AG04450 (cell line): ENCODE measurements around the gene ADGRG3. TPM values are rescaled to one million over a fixed set of nuclear protein-coding genes. Genes with fewer than 3 reads are reported as not detected.
"Not testable (repeated sequence)": the region's sequence is repeated elsewhere in the genome, so short reads cannot be mapped to it uniquely, and the experiment has no call there.

Experiments
- CTCF ChIA-PET: fragments of 300-600, 350-600 bp; formaldehyde crosslinking; extraction: SDS; loops from one replicate; lab custom pipeline; 2022; ENCODE audit warnings: antibody characterized with exemption, inconsistent platforms; lab: Charles Lee
- POLR2A ChIA-PET: fragments of 350-600 bp; formaldehyde crosslinking; extraction: SDS; loops from one replicate; lab custom pipeline; 2021; ENCODE audit warnings: antibody characterized with exemption, inconsistent platforms; lab: Yijun Ruan, JAX
- DNase-seq: peaks from one replicate; pipeline ENCODE4 v3.0.0-alpha.2; 2011; ENCODE audit warnings: low read depth, low spot score
- H3K27ac ChIP-seq: one replicate; pipeline ENCODE4 v1.5.1; 2012; ENCODE audit warnings: low read depth, low read length, control low read depth
- H3K27me3 ChIP-seq: one replicate; pipeline ENCODE4 v1.6.0; 2012; ENCODE audit warnings: low read length; ENCODE audit not compliant: control insufficient read depth, insufficient read depth
- H3K4me3 ChIP-seq: 2 replicates; pipeline ENCODE4 v1.5.1; 2011; ENCODE audit warnings: mild to moderate bottlenecking, low read depth, low read length, control low read depth
- H3K9me3 ChIP-seq: 2 replicates; pipeline ENCODE4 v1.5.1; 2012; ENCODE audit warnings: low read length; ENCODE audit not compliant: control insufficient read depth, insufficient read depth
- polyA plus RNA-seq: library from polyadenylated mRNA; depleted of rRNA; stranded (reverse); fragments of >200 nt; gene quantifications from 2 replicates; pipeline ENCODE4 v1.2.3, GENCODE V29; 2011
- TF ChIP-seq, protein P1 (sequence below): IDR thresholded peaks from 2 replicates; pipeline ENCODE4 v1.5.1; 2011; ENCODE audit warnings: low read depth, low read length, control low read depth, inconsistent platforms

ADGRG3 gene
- polyA plus RNA-seq, 1 experiment: not detected

DNA sequence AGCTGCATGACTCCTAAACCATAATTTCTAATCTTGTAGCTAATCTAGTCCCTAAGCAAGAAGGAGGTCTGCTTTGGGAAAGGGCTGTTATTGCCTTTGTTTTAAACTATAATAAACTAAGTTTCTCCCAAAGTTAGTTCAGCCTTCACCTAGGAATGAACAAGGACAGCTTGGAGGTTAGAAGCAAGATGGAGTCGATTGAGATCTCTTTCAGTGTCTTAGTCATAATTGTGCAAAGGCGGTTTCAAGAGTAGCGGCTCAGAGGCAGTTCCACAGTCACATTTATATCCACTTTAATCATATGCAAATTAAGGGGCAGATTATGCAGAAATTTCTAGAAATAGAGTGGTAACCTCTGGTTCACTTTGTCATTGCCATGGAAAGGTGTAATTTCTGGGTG lies 43.9 kb downstream of the ADGRG3 start:
- ChIA-PET CTCF (interaction anchor here (0.9 to 2.1 kb wide), 3 partner anchors 81 to 192 kb away, joined by 3 to 4 read pairs (median 3); no protein-coding TSS in a partner anchor), POLR2A (no interaction called here)
- DNase-seq: no peak
- no peaks in the 10 kb centered on the region for H3K9me3 ChIP-seq
- H3K4me3 ChIP-seq: no peak overlapping the region
- H3K27ac ChIP-seq: no peak overlapping the region
- H3K27me3 ChIP-seq: peaks cover 38% of the 10 kb centered on the region
- TF ChIP-seq, protein P1, sequence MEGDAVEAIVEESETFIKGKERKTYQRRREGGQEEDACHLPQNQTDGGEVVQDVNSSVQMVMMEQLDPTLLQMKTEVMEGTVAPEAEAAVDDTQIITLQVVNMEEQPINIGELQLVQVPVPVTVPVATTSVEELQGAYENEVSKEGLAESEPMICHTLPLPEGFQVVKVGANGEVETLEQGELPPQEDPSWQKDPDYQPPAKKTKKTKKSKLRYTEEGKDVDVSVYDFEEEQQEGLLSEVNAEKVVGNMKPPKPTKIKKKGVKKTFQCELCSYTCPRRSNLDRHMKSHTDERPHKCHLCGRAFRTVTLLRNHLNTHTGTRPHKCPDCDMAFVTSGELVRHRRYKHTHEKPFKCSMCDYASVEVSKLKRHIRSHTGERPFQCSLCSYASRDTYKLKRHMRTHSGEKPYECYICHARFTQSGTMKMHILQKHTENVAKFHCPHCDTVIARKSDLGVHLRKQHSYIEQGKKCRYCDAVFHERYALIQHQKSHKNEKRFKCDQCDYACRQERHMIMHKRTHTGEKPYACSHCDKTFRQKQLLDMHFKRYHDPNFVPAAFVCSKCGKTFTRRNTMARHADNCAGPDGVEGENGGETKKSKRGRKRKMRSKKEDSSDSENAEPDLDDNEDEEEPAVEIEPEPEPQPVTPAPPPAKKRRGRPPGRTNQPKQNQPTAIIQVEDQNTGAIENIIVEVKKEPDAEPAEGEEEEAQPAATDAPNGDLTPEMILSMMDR: no peak

DNA sequence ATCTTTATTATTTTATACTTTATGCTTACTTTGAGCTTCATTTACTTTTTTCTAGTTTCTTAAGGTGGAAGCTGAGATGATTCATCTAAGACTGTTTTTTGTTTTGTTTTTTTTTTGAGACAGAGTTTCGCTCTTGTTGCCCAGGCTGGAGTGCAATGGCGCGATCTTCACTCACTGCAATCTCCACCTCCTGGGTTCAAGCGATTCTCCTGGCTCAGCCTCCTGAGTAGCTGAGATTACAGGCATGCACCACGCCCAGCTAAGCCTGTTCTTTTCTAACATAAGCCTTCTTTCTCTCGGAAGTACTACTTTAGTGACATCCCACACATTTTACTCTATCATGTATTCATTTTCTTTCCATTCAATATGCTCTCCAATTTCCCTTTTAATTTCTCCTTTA lies 44.5 kb downstream of the ADGRG3 start:
- POLR2A ChIA-PET, H3K9me3 ChIP-seq: not testable (repeated sequence)
- CTCF ChIA-PET: interaction anchor here (0.9 to 2.1 kb wide), 3 partner anchors 82 to 192 kb away, joined by 3 to 4 read pairs (median 3); no protein-coding TSS in a partner anchor

GRCh38 chr16:57713596-57713995 lies 45.5 kb downstream of the ADGRG3 start:
- Histone ChIP-seq H3K27me3 (peaks cover 37% of the 10 kb centered on the region), H3K27ac (no peak overlapping the region), H3K4me3 (no peak overlapping the region), H3K9me3 (no peaks in the 10 kb centered on the region)
- TF ChIP-seq, protein P1: no peak
- ChIA-PET CTCF (interaction anchor here (0.5 to 2.1 kb wide), 3 partner anchors 138 to 293 kb away, joined by 3 to 4 read pairs (median 3); no protein-coding TSS in a partner anchor), POLR2A (no interaction called here)
- DNase-seq: no peak

More for the DNA sequence above, 44.5 kb downstream of the ADGRG3 start:
- not testable (repeated sequence) for DNase-seq, H3K4me3 ChIP-seq, H3K27ac ChIP-seq
- H3K27me3 ChIP-seq: peaks cover 35% of the 10 kb centered on the region

- no peak for DNase-seq
- ChIA-PET CTCF (no interaction called here), POLR2A (no interaction called here)
- H3K27me3 ChIP-seq: peaks cover 36% of the 10 kb centered on the region
- H3K27ac ChIP-seq: no peak overlapping the region
- H3K4me3 ChIP-seq: no peak overlapping the region
- TF ChIP-seq, protein P1: no peak
- no peaks in the 10 kb centered on the region for H3K9me3 ChIP-seq
Observed at GRCh38 chr16:57714047-57714446, 45.9 kb downstream of the ADGRG3 start.

DNA sequence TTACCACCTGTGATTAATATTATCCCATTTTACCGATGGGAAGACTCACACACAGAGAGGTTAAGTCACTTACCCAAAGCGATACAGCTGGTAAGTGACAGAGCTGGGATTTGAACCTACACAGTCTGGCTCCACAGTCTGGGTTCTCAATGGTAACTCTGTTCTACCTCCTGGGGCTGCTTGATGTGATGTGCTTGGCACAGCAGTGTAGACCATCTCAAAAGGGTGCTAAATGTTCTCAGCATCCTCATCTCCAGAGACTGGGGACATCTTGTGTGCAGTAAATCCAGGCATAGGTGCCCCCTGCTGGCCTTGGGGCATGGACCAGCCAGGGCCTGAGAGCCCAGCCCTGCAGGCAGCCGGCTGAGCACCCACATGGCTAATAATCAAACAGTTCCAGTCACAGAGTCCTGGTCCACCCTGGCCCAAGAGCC lies 52.1 kb downstream of the ADGRG3 start:
- TF ChIP-seq, protein P1: peak; percentile 78
- DNase-seq: peak; percentile 20
- Histone ChIP-seq H3K9me3 (no peaks in the 10 kb centered on the region), H3K27me3 (peaks cover 4% of the 10 kb centered on the region), H3K4me3 (no peak overlapping the region), H3K27ac (no peak overlapping the region)
- CTCF ChIA-PET: interaction anchor here (0.9 to 3.1 kb wide), 3 partner anchors 79 to 144 kb away, joined by 3 to 18 read pairs (median 5); no protein-coding TSS in a partner anchor
- POLR2A ChIA-PET: no interaction called here
